Neuronal stem cell (in vitro differentiated cells): Measurements from ENCODE around the gene SMARCC2.

ENCODE experiments used
- DNase-seq: peaks from one replicate; pipeline ENCODE4 v3.0.0-alpha.2; 2013; ENCODE audit warnings: low spot score
- H2AFZ ChIP-seq: one replicate; pipeline ENCODE4 v1.6.1; 2013; ENCODE audit warnings: mild to moderate bottlenecking, low read length, inconsistent platforms
- H2AK5ac ChIP-seq: 2 replicates; pipeline ENCODE4 v1.6.1; 2013; ENCODE audit warnings: low read depth, mild to moderate bottlenecking, inconsistent platforms, low read length, moderate library complexity, mixed read lengths
- H2BK120ac ChIP-seq: 2 replicates; pipeline ENCODE4 v1.6.1; 2013; ENCODE audit warnings: low read depth, mild to moderate bottlenecking, inconsistent platforms, low read length, moderate library complexity, mixed read lengths
- H2BK12ac ChIP-seq: one replicate; pipeline ENCODE4 v1.6.1; 2013; ENCODE audit warnings: low read length, inconsistent platforms
- H2BK15ac ChIP-seq: 2 replicates; pipeline ENCODE4 v1.6.1; 2013; ENCODE audit warnings: mild to moderate bottlenecking, low read length, inconsistent platforms, mixed read lengths
- H2BK5ac ChIP-seq: one replicate; pipeline ENCODE4 v1.6.1; 2013; ENCODE audit warnings: inconsistent platforms, mild to moderate bottlenecking, low read length, moderate library complexity
- H3K14ac ChIP-seq: one replicate; pipeline ENCODE4 v1.6.1; 2013; ENCODE audit warnings: low read length, inconsistent platforms
- H3K18ac ChIP-seq: 2 replicates; pipeline ENCODE4 v1.6.1; 2013; ENCODE audit warnings: low read length, inconsistent platforms
- H3K23ac ChIP-seq: 2 replicates; pipeline ENCODE4 v1.6.1; 2013; ENCODE audit warnings: low read depth, mild to moderate bottlenecking, mixed read lengths, low read length, inconsistent platforms; ENCODE audit not compliant: poor library complexity
- H3K27ac ChIP-seq: replicated peaks from 3 replicates; pipeline ENCODE4 v1.5.1; 2013; ENCODE audit warnings: low read length, inconsistent platforms
- H3K27me3 ChIP-seq, 3 experiments: 2 replicates each; pipeline ENCODE4 v1.6.1; 2013; ENCODE audit warnings: low read length in 3 of 3, mild to moderate bottlenecking in 2 of 3, inconsistent platforms in 1 of 3, low read depth in 1 of 3, mixed read lengths in 1 of 3, moderate library complexity in 1 of 3; ENCODE audit not compliant: control insufficient read depth in 3 of 3, insufficient read depth in 3 of 3
- H3K36me3 ChIP-seq, 2 donors: replicated peaks in 1 of 2; 2 replicates each; pipeline ENCODE4 v1.6.1; 2013; ENCODE audit warnings: low read length in 2 of 2; ENCODE audit not compliant: control insufficient read depth in 2 of 2, insufficient read depth in 2 of 2
- H3K4ac ChIP-seq: 2 replicates; pipeline ENCODE4 v1.6.1; 2013; ENCODE audit warnings: inconsistent platforms, mild to moderate bottlenecking, low read length, moderate library complexity
- H3K4me1 ChIP-seq, 2 donors: 1 replicate in 1 of 2; 2 replicates in 1 of 2; pipeline ENCODE4 v1.6.1; 2013; ENCODE audit warnings: low read length in 2 of 2, low read depth in 1 of 2; ENCODE audit not compliant: control insufficient read depth in 2 of 2, insufficient read depth in 1 of 2
- H3K4me2 ChIP-seq: one replicate; pipeline ENCODE4 v1.6.1; 2013; ENCODE audit warnings: mild to moderate bottlenecking, low read length, inconsistent platforms; ENCODE audit not compliant: insufficient read depth, poor library complexity, severe bottlenecking
- H3K4me3 ChIP-seq, 2 donors: 2 replicates each; pipeline ENCODE4 v1.5.1; 2013; ENCODE audit warnings: low read length in 2 of 2, mild to moderate bottlenecking in 2 of 2, inconsistent platforms in 1 of 2, moderate library complexity in 1 of 2
- H3K79me1 ChIP-seq: one replicate; pipeline ENCODE4 v1.6.1; 2013; ENCODE audit warnings: low read depth, mild to moderate bottlenecking, inconsistent platforms, low read length, moderate library complexity
- H3K9ac ChIP-seq: one replicate; pipeline ENCODE4 v1.6.1; 2013; ENCODE audit warnings: mild to moderate bottlenecking, low read depth, low read length, inconsistent platforms; ENCODE audit not compliant: poor library complexity
- H3K9me3 ChIP-seq, 2 donors: replicated peaks in 1 of 2; 2 replicates each; pipeline versions ENCODE3 to v1.6.1; 2013; ENCODE audit warnings: low read length in 2 of 2, mild to moderate bottlenecking in 2 of 2, inconsistent platforms in 1 of 2, low read depth in 1 of 2, mixed read lengths in 1 of 2, moderate library complexity in 1 of 2; ENCODE audit not compliant: control insufficient read depth in 2 of 2, insufficient read depth in 1 of 2
- H4K8ac ChIP-seq: one replicate; pipeline ENCODE4 v1.6.1; 2013; ENCODE audit warnings: low read depth, mild to moderate bottlenecking, inconsistent platforms, low read length, moderate library complexity
- H4K91ac ChIP-seq: one replicate; pipeline ENCODE4 v1.6.1; 2013; ENCODE audit warnings: low read length, low read depth, mild to moderate bottlenecking, inconsistent platforms; ENCODE audit not compliant: poor library complexity
- WGBS, 2 donors: extraction: QIAGEN DNeasy Blood & Tissue Kit; methylation state at CpG; one replicate each; pipeline ENCODE4 v1.1.7; 2013; ENCODE audit warnings: missing lambda C conversion rate in 2 of 2, mixed read lengths in 1 of 2; ENCODE audit not compliant: insufficient read length in 2 of 2, insufficient replicate concordance in 1 of 2; ENCODE audit errors: extremely low coverage in 2 of 2; 5-methylcytosine and 5-hydroxymethylcytosine counted together

SMARCC2 gene

GRCh38 chr12:56202838-56203237 is 13.6 kb upstream of the SMARCC2 start:
- Histone ChIP-seq H2BK15ac (no peak overlapping the region), H3K14ac (no peak overlapping the region), H3K18ac (no peak overlapping the region), H3K9ac (no peak overlapping the region), H4K91ac (no peak overlapping the region), H3K79me1 (no peaks in the 10 kb centered on the region), H3K4ac (no peak overlapping the region), H2BK12ac (no peak overlapping the region), H2AFZ (no peak overlapping the region), H3K27me3 (no peaks in the 10 kb centered on the region), H3K36me3 (peaks cover 23 to 36% of the 10 kb centered on the region in 2 donors), H2BK120ac (no peak overlapping the region), H3K9me3 (no peaks in the 10 kb centered on the region), H3K4me2 (no peak overlapping the region), H3K23ac (no peak overlapping the region), H2BK5ac (no peak overlapping the region), H3K4me3 (no peak overlapping the region), H3K4me1 (no peaks in the 10 kb centered on the region), H2AK5ac (no peak overlapping the region), H4K8ac (no peak overlapping the region), H3K27ac (no peak overlapping the region)
- no CpG with 5 or more reads among the region's 2 CpGs for WGBS, 2 donors
- DNase-seq = no peak

DNA sequence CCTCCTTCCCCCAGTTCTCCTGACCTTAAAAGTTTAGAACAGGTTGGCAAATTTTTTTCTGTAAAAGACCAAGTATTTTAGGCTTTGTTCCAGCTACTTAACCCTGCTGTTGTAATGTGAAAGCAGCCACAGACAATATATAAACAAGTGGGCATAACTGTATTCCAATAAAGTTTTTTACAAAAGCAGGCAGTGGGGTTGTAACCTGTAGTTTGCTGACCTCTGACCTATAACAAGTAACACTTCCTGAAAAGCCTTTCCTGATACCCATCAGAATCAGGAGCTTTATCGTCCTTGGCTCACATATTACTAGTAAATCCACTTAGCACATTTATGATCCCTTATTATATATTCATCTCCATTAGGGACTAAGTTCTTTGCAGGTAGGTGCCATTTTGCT is 13.1 kb upstream of the SMARCC2 start:
- Histone ChIP-seq H3K4me1 (no peaks in the 10 kb centered on the region), H2BK15ac (no peak overlapping the region), H3K27me3 (no peaks in the 10 kb centered on the region), H2AK5ac (no peak overlapping the region), H2BK12ac (no peak overlapping the region), H2BK5ac (no peak overlapping the region), H4K8ac (no peak overlapping the region), H3K9me3 (no peaks in the 10 kb centered on the region), H3K4me2 (no peak overlapping the region), H2BK120ac (no peak overlapping the region), H3K4ac (no peak overlapping the region), H3K23ac (no peak overlapping the region), H2AFZ (no peak overlapping the region), H3K79me1 (no peaks in the 10 kb centered on the region), H3K14ac (no peak overlapping the region), H3K4me3 (no peak overlapping the region), H3K18ac (no peak overlapping the region), H4K91ac (no peak overlapping the region), H3K27ac (no peak overlapping the region), H3K9ac (no peak overlapping the region), H3K36me3 (peaks cover 18 to 32% of the 10 kb centered on the region in 2 donors)
- no peak for DNase-seq
- no CpG with 5 or more reads among the region's 1 CpG for WGBS, 2 donors

- H3K79me1 ChIP-seq = no peaks in the 10 kb centered on the region
- no peak overlapping the region for H2AFZ ChIP-seq
- H3K27ac ChIP-seq = no peak overlapping the region
- no peak overlapping the region for H3K14ac ChIP-seq
- H3K27me3 ChIP-seq = no peaks in the 10 kb centered on the region
- no peak overlapping the region for H3K4me2 ChIP-seq
- H2BK12ac ChIP-seq = no peak overlapping the region
- no peak overlapping the region for H2AK5ac ChIP-seq
- H3K4me1 ChIP-seq = no peaks in the 10 kb centered on the region
- no peak overlapping the region for H3K4ac ChIP-seq
- no peak overlapping the region for H3K4me3 ChIP-seq
- H3K9ac ChIP-seq = no peak overlapping the region
- DNase-seq = no peak
- no peak overlapping the region for H2BK15ac ChIP-seq
- WGBS, 2 donors = no CpG with 5 or more reads among the region's 1 CpG
- H4K91ac ChIP-seq = no peak overlapping the region
- no peak overlapping the region for H3K18ac ChIP-seq
- H2BK5ac ChIP-seq = no peak overlapping the region
- H3K36me3 ChIP-seq = no peaks in the 10 kb centered on the region
- H2BK120ac ChIP-seq = no peak overlapping the region
- no peaks in the 10 kb centered on the region for H3K9me3 ChIP-seq
- H4K8ac ChIP-seq = no peak overlapping the region
- H3K23ac ChIP-seq = no peak overlapping the region
Observed at GRCh38 chr12:56198836-56199235, 9.6 kb upstream of the SMARCC2 start.

DNA sequence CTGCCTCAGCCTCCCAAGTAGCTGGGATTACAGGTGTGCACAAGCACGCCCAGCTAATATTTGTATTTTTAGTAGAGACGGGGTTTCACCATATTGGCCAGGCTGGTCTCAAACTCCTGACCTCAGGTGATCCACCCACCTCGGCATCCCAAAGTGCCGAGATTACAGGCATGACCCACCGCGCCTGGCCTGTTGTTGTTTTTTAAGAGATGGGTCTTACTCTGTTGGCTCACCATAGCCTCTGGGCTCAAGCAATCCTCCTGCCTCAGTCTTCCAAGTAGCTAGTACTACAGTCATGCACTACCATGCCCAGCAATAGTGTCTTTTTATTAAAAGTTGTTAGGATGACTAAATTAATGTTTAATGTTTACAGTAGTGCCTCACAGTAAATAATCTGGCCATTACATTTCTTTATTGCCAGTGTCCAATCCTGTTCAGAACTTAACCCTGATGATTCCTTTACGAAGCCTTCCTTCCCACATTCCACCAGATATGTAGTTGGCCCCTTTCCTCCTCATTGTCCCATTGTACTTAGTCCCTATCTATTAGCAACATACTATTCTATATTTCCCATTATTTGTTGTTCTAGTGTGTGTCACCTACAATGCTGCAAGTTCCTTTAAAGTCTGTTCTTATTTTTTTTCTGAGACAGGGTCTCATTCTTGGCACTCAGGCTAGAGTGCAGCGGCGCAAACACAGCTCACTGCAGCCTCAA is 8.8 kb upstream of the SMARCC2 start:
- WGBS, 2 donors = no CpG with 5 or more reads among the region's 9 CpGs
- Histone ChIP-seq H3K9me3 (no peaks in the 10 kb centered on the region), H3K4me2 (no peak overlapping the region), H4K8ac (no peak overlapping the region), H3K18ac (no peak overlapping the region), H2BK15ac (no peak overlapping the region), H3K4ac (no peak overlapping the region), H2BK120ac (no peak overlapping the region), H2AFZ (no peak overlapping the region), H4K91ac (no peak overlapping the region), H2BK5ac (no peak overlapping the region), H3K23ac (no peak overlapping the region), H3K36me3 (no peaks in the 10 kb centered on the region), H2AK5ac (no peak overlapping the region), H3K27me3 (no peaks in the 10 kb centered on the region), H2BK12ac (no peak overlapping the region), H3K79me1 (no peaks in the 10 kb centered on the region), H3K27ac (no peak overlapping the region), H3K4me3 (no peak overlapping the region), H3K4me1 (no peaks in the 10 kb centered on the region), H3K9ac (no peak overlapping the region), H3K14ac (no peak overlapping the region)
- no peak for DNase-seq
